ENCODE measurements around the gene PRPH2.

DNA sequence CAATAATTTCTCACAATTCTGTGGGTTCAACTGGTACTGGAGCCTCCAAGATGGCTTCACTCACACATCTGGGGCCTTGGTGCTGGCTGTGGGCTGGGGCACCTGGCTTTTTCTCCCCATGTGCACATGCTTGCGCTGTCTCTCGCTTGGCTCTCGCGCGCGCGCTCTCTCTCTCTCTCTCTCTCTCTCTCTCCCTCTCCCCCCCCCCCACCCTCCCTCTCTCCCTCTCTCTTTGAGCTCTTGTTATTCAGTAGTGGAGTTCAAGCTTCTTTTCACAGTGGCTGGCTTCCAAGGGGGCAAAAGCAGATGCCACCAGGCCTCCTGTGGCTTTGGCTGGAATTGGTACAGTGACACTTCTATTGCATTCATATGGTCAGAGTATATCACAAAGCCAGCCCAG lies 34.3 kb upstream of the PRPH2 start:
- TF ChIP-seq, protein P1, sequence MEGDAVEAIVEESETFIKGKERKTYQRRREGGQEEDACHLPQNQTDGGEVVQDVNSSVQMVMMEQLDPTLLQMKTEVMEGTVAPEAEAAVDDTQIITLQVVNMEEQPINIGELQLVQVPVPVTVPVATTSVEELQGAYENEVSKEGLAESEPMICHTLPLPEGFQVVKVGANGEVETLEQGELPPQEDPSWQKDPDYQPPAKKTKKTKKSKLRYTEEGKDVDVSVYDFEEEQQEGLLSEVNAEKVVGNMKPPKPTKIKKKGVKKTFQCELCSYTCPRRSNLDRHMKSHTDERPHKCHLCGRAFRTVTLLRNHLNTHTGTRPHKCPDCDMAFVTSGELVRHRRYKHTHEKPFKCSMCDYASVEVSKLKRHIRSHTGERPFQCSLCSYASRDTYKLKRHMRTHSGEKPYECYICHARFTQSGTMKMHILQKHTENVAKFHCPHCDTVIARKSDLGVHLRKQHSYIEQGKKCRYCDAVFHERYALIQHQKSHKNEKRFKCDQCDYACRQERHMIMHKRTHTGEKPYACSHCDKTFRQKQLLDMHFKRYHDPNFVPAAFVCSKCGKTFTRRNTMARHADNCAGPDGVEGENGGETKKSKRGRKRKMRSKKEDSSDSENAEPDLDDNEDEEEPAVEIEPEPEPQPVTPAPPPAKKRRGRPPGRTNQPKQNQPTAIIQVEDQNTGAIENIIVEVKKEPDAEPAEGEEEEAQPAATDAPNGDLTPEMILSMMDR (IDR thresholded peaks at IDR 0.05), result no peak
- TF ChIP-seq POLR2AphosphoS5 (IDR thresholded peaks at IDR 0.05; ENCODE audit: low read depth, low read length) (no peak), SIN3A (IDR thresholded peaks at IDR 0.05; ENCODE audit: borderline replicate concordance, insufficient read depth, low read depth, low read length) (no peak)
- TF ChIP-seq, protein P2, sequence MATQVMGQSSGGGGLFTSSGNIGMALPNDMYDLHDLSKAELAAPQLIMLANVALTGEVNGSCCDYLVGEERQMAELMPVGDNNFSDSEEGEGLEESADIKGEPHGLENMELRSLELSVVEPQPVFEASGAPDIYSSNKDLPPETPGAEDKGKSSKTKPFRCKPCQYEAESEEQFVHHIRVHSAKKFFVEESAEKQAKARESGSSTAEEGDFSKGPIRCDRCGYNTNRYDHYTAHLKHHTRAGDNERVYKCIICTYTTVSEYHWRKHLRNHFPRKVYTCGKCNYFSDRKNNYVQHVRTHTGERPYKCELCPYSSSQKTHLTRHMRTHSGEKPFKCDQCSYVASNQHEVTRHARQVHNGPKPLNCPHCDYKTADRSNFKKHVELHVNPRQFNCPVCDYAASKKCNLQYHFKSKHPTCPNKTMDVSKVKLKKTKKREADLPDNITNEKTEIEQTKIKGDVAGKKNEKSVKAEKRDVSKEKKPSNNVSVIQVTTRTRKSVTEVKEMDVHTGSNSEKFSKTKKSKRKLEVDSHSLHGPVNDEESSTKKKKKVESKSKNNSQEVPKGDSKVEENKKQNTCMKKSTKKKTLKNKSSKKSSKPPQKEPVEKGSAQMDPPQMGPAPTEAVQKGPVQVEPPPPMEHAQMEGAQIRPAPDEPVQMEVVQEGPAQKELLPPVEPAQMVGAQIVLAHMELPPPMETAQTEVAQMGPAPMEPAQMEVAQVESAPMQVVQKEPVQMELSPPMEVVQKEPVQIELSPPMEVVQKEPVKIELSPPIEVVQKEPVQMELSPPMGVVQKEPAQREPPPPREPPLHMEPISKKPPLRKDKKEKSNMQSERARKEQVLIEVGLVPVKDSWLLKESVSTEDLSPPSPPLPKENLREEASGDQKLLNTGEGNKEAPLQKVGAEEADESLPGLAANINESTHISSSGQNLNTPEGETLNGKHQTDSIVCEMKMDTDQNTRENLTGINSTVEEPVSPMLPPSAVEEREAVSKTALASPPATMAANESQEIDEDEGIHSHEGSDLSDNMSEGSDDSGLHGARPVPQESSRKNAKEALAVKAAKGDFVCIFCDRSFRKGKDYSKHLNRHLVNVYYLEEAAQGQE (IDR thresholded peaks at IDR 0.05; ENCODE audit: insufficient read depth in 1 of 2, low read depth in 2 of 2, low read length in 1 of 2), result no peak

All from Panc1 (cell line).